Dendritic cell treated with granulocyte-macrophage colony-stimulating factor and Interleukin-4, amounts not matched to agents 40 ng/mL and 50 ng/mL, for 4 days (primary cell): ENCODE data around the gene NWD2.

ENCODE experiments used
- H3K27ac Mint-ChIP-seq: one replicate; pipeline ENCODE4 v1.8.0; 2022; ENCODE audit warnings: mild to moderate bottlenecking, mixed read lengths
- H3K27me3 Mint-ChIP-seq: one replicate; pipeline ENCODE4 v1.8.0; 2022; ENCODE audit warnings: mild to moderate bottlenecking, mixed read lengths
- H3K36me3 Mint-ChIP-seq: one replicate; pipeline ENCODE4 v1.8.0; 2022; ENCODE audit warnings: low read depth, mixed read lengths
- H3K4me1 Mint-ChIP-seq: one replicate; pipeline ENCODE4 v1.8.0; 2022; ENCODE audit warnings: low read depth, mixed read lengths
- H3K4me3 Mint-ChIP-seq: one replicate; pipeline ENCODE4 v1.8.0; 2022; ENCODE audit warnings: mild to moderate bottlenecking, moderate library complexity, mixed read lengths
- H3K9me3 Mint-ChIP-seq: one replicate; pipeline ENCODE4 v1.8.0; 2022; ENCODE audit warnings: mixed read lengths
- intact Hi-C: fragments of 100-400 bp; cut with micrococcal nuclease; formaldehyde crosslinking; loops from one replicate; pipeline ENCODE4 v1.15.0; 2022

NWD2 gene

DNA sequence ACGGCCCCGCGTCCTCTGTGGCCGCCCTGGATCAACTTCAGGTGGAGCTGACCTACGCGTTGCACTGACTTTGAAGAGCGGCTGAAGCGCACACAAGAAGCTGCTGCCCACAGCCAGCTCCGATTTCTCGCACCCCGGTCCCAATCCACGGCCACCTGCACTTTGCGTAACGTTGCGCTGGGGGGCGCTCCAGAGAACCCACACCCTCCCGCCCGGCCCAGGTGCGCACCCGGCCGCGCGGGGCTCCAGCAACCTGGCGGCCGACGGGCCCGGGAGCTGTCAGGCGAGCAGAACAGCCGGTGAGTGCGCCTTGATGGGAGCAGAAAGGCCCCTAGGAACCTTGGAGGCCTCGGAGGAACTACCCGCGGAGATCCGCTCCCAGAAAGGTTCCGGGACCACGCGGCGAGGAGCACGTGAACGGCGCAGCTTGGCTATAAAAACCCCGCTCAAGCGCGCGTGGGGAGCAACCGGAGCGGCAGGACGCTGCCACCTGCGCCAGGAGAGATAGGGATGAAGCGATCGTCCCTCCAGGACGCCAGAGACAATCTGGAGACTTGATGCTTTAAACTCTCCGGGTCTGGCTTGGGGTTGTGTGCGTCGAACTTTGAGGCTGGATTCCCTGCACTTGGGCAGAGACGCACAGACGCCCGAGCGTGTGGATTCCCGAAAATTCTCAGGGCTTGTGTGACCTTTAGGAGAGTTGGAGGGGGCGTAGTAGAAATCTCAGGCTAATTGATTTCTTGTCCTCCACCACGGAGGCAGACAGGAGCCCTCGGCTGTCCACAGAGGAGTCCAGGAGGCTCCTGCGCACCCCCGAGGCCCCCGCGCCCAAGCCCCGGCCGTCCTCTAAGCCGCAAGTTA lies 591 bp upstream of the NWD2 start:
- no peaks in the 10 kb centered on the region for H3K36me3 Mint-ChIP-seq
- peaks cover 12% of the 10 kb centered on the region for H3K4me1 Mint-ChIP-seq
- no peaks in the 10 kb centered on the region for H3K9me3 Mint-ChIP-seq
- intact Hi-C loops: loop anchor here (10.0 kb wide), 1 partner anchor 131 kb away; no protein-coding TSS in a partner anchor
- no peak overlapping the region for H3K27ac Mint-ChIP-seq
- no peak overlapping the region for H3K4me3 Mint-ChIP-seq
- peaks cover 61% of the 10 kb centered on the region for H3K27me3 Mint-ChIP-seq

- Mint-ChIP-seq H3K27ac (no peak overlapping the region), H3K9me3 (no peaks in the 10 kb centered on the region), H3K36me3 (no peaks in the 10 kb centered on the region), H3K4me1 (peaks cover 12% of the 10 kb centered on the region), H3K27me3 (peaks cover 57% of the 10 kb centered on the region), H3K4me3 (no peak overlapping the region)
- intact Hi-C loops: loop anchor here (10.0 kb wide), 1 partner anchor 129 kb away; no protein-coding TSS in a partner anchor
These were observed 930 bp downstream of the NWD2 start for GRCh38 chr4:37245391-37245954.

GRCh38 chr4:37246891-37247290 lies 2.3 kb downstream of the NWD2 start:
- H3K9me3 Mint-ChIP-seq: no peaks in the 10 kb centered on the region
- H3K27ac Mint-ChIP-seq: no peak overlapping the region
- peaks cover 12% of the 10 kb centered on the region for H3K4me1 Mint-ChIP-seq
- H3K4me3 Mint-ChIP-seq: no peak overlapping the region
- H3K27me3 Mint-ChIP-seq: peaks cover 55% of the 10 kb centered on the region
- H3K36me3 Mint-ChIP-seq: no peaks in the 10 kb centered on the region
- intact Hi-C loops: loop anchor here (10.0 kb wide), 1 partner anchor 128 kb away; no protein-coding TSS in a partner anchor

DNA sequence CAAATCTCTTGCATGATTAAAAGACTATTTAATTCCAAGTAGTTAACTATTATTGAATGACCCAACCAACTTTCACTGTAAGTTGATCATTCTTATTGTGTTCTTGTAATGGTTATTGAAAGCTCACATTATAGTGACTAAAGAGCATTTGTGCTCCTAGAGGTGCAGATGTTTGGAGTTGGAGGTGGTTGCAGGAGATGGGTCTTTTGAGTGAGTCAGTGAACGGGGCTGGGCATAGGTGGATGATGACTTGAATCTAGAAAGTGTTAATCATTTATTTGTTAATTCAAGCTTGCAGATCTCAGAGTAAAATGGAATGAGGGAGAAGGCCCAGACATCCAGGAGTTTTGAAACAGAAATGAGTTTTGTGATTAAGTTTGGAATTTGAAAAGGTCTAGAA lies 13.7 kb downstream of the NWD2 start:
- Mint-ChIP-seq H3K27ac (no peak overlapping the region), H3K36me3 (no peaks in the 10 kb centered on the region), H3K4me1 (no peaks in the 10 kb centered on the region), H3K9me3 (no peaks in the 10 kb centered on the region), H3K4me3 (no peak overlapping the region), H3K27me3 (peaks cover 3% of the 10 kb centered on the region)
- intact Hi-C loops: no loop called here

DNA sequence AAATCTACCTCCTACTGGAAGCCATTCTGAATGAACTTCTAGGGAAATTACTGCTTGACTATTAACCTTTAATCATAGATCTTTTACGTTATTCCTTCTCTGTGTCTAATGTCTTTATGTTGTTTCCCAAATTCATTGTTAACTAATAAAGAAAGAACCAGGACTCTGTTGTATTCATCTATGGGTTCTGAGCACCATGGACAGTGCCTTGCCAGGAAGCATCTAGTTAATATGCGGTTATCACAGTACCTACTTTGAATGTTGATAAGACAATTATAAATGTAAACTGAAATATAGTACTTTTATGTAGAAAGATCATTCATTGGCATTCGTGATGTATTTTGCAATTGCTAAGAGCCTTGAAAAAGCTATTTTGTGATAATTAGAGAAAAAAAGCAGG lies 23.8 kb downstream of the NWD2 start:
- no peaks in the 10 kb centered on the region for H3K27me3 Mint-ChIP-seq
- intact Hi-C loops: no loop called here
- H3K27ac Mint-ChIP-seq: no peak overlapping the region

GRCh38 chr4:37279121-37279520 lies 34.6 kb downstream of the NWD2 start:
- no peaks in the 10 kb centered on the region for H3K36me3 Mint-ChIP-seq
- H3K4me3 Mint-ChIP-seq: no peak overlapping the region
- peaks cover 10% of the 10 kb centered on the region for H3K9me3 Mint-ChIP-seq
- intact Hi-C loops: no loop called here
- no peak overlapping the region for H3K27ac Mint-ChIP-seq
- no peaks in the 10 kb centered on the region for H3K4me1 Mint-ChIP-seq
- no peaks in the 10 kb centered on the region for H3K27me3 Mint-ChIP-seq

More for the DNA sequence above, 23.8 kb downstream of the NWD2 start:
- Mint-ChIP-seq H3K9me3 (no peaks in the 10 kb centered on the region), H3K4me3 (no peak overlapping the region), H3K4me1 (no peaks in the 10 kb centered on the region), H3K36me3 (no peaks in the 10 kb centered on the region)

- Mint-ChIP-seq H3K9me3 (peaks cover 10% of the 10 kb centered on the region), H3K4me1 (no peaks in the 10 kb centered on the region), H3K27me3 (no peaks in the 10 kb centered on the region), H3K27ac (no peak overlapping the region), H3K36me3 (no peaks in the 10 kb centered on the region), H3K4me3 (no peak overlapping the region)
- intact Hi-C loops: no loop called here
These were observed 35.5 kb downstream of the NWD2 start for GRCh38 chr4:37279894-37280592.

- Mint-ChIP-seq H3K27me3 (no peaks in the 10 kb centered on the region), H3K9me3 (peaks cover 3% of the 10 kb centered on the region), H3K36me3 (no peaks in the 10 kb centered on the region), H3K4me1 (no peaks in the 10 kb centered on the region), H3K27ac (no peak overlapping the region), H3K4me3 (no peak overlapping the region)
- intact Hi-C loops: no loop called here
These were observed 54.9 kb downstream of the NWD2 start for GRCh38 chr4:37299468-37299867.

DNA sequence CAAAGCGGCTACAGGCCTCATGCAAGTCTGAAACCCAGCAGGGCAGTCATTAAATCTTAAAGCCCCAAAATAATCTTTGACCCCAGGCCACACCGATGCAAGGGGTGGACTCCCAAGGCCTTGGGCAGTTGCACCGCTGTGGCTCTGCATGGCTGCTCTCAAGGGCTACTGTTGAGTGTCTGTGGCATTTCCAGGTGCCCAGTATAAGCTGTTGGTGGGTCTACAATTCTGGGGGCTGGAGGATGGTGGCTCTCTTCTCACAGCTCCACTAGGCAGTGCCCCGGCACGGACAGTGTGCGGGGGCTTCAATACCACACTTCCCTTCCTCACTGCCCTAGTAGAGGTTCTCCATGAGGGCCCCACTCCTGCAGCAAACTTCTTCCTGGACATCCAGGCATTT lies 60.1 kb downstream of the NWD2 start:
- H3K36me3 Mint-ChIP-seq: no peaks in the 10 kb centered on the region
- no peaks in the 10 kb centered on the region for H3K27me3 Mint-ChIP-seq
- no peak overlapping the region for H3K4me3 Mint-ChIP-seq
- no peaks in the 10 kb centered on the region for H3K4me1 Mint-ChIP-seq
- intact Hi-C loops: no loop called here
- H3K9me3 Mint-ChIP-seq: peaks cover 32% of the 10 kb centered on the region
- H3K27ac Mint-ChIP-seq: no peak overlapping the region

DNA sequence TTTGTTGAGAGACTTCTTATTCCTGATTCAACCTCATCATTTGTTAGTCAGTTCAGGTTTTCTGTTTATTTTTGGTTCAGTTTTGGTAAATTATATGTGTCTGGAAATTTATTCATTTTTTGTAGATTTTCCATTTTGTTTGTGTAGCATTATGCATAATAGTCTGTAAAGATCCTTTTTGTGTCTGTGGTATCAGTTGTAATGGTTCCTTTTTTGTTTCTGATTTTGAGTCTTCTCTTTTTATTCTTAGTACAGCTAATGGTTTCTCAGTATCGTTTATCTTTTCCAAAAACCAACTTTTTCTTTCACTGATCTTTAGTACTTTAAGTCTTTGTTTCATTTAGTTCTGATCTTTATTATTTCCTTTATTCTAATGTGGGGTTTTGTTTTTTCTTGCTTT lies 61.4 kb downstream of the NWD2 start:
- Mint-ChIP-seq H3K27ac (no peak overlapping the region), H3K36me3 (no peaks in the 10 kb centered on the region), H3K9me3 (peaks cover 37% of the 10 kb centered on the region), H3K4me3 (no peak overlapping the region), H3K27me3 (no peaks in the 10 kb centered on the region), H3K4me1 (no peaks in the 10 kb centered on the region)
- intact Hi-C loops: no loop called here

GRCh38 chr4:37317104-37317643 lies 72.6 kb downstream of the NWD2 start:
- no peak overlapping the region for H3K4me3 Mint-ChIP-seq
- intact Hi-C loops: no loop called here
- H3K9me3 Mint-ChIP-seq: peaks cover 17% of the 10 kb centered on the region
- no peaks in the 10 kb centered on the region for H3K36me3 Mint-ChIP-seq
- no peaks in the 10 kb centered on the region for H3K27me3 Mint-ChIP-seq
- H3K27ac Mint-ChIP-seq: no peak overlapping the region
- H3K4me1 Mint-ChIP-seq: no peaks in the 10 kb centered on the region

- Mint-ChIP-seq H3K4me1 (no peaks in the 10 kb centered on the region), H3K27me3 (no peaks in the 10 kb centered on the region), H3K9me3 (peaks cover 10% of the 10 kb centered on the region), H3K27ac (no peak overlapping the region), H3K4me3 (no peak overlapping the region), H3K36me3 (no peaks in the 10 kb centered on the region)
- intact Hi-C loops: no loop called here
These were observed 76.1 kb downstream of the NWD2 start for GRCh38 chr4:37320513-37321235.

GRCh38 chr4:37322122-37322521 lies 77.6 kb downstream of the NWD2 start:
- intact Hi-C loops: no loop called here
- Mint-ChIP-seq H3K36me3 (no peaks in the 10 kb centered on the region), H3K9me3 (peaks cover 10% of the 10 kb centered on the region), H3K27ac (no peak overlapping the region), H3K27me3 (no peaks in the 10 kb centered on the region), H3K4me3 (no peak overlapping the region), H3K4me1 (no peaks in the 10 kb centered on the region)
